Aorta (tissue), 5 donors: ENCODE measurements around the gene ZNF582. TPM values are rescaled to one million over a fixed set of nuclear protein-coding genes. Genes with fewer than 3 reads are reported as not detected.
"Not testable (repeated sequence)": the region's sequence is repeated elsewhere in the genome, so short reads cannot be mapped to it uniquely, and the experiment has no call there.

Experiments
- ATAC-seq: fragments of 200-7000 bp; cut with Tn5 transposase; one replicate; pipeline ENCODE4 v1.9.1; 2022; ENCODE audit warnings: moderate library complexity; ENCODE audit not compliant: low FRiP score
- DNase-seq, 2 donors: peaks; one replicate each; pipeline ENCODE4 v3.0.0-alpha.2; 2020
- H3K27ac ChIP-seq, 2 donors: one replicate each; pipeline ENCODE4 v1.5.1; 2013; ENCODE audit warnings: low read length in 2 of 2, mild to moderate bottlenecking in 2 of 2, moderate library complexity in 2 of 2, control low read depth in 1 of 2, inconsistent platforms in 1 of 2, low read depth in 1 of 2
- H3K27me3 ChIP-seq, 2 donors: one replicate each; pipeline ENCODE4 v1.6.1; 2013; ENCODE audit warnings: control low read depth in 1 of 2, low read length in 1 of 2, mild to moderate bottlenecking in 1 of 2, moderate library complexity in 1 of 2; ENCODE audit not compliant: insufficient read depth in 2 of 2, control insufficient read depth in 1 of 2
- H3K36me3 ChIP-seq, 2 donors: one replicate each; pipeline ENCODE4 v1.6.1; 2013; ENCODE audit warnings: control low read depth in 1 of 2, low read length in 1 of 2, mild to moderate bottlenecking in 1 of 2; ENCODE audit not compliant: insufficient read depth in 2 of 2, control insufficient read depth in 1 of 2
- H3K4me1 ChIP-seq, 2 donors: one replicate each; pipeline ENCODE4 v1.6.1; 2013; ENCODE audit warnings: low read length in 2 of 2, control low read depth in 1 of 2, mild to moderate bottlenecking in 1 of 2, moderate library complexity in 1 of 2; ENCODE audit not compliant: insufficient read depth in 2 of 2, control insufficient read depth in 1 of 2
- H3K4me3 ChIP-seq, 2 donors: one replicate each; pipeline ENCODE4 v1.5.1; 2013; ENCODE audit warnings: low read length in 2 of 2, control low read depth in 1 of 2, mild to moderate bottlenecking in 1 of 2
- H3K9me3 ChIP-seq: one replicate; pipeline ENCODE4 v1.6.1; 2013; ENCODE audit warnings: mild to moderate bottlenecking, low read length; ENCODE audit not compliant: control insufficient read depth
- WGBS, 2 donors: extraction: QIAGEN DNeasy Blood & Tissue Kit; methylation state at CpG; one replicate each; pipeline ENCODE4 v1.1.7; 2013; 5-methylcytosine and 5-hydroxymethylcytosine counted together
- intact Hi-C, 2 donors: fragments of 100-400 bp; cut with DNase I; formaldehyde crosslinking; loops; one replicate each; pipeline versions ENCODE4 v1.14.2 to v1.15.0; 2022
- polyA plus RNA-seq, 2 donors: library from polyadenylated mRNA; stranded (reverse); fragments of 200-250 nt; gene quantifications; one replicate each; pipeline ENCODE4 v1.2.3, GENCODE V29; 2013
- total RNA-seq, 2 donors: library from RNA; stranded (reverse); fragmentation: NEBNext Ultra II Directional; extraction: Animal tissue kit (Norgen Biotek cat#: 25700); gene quantifications; one replicate each; pipeline ENCODE4 v1.2.1, GENCODE V29; 2021
- donor health status: healthy with polysubstance abuse.
- donor health status: Bipolar disorder and iron deficiency.
- donor health status: DM: no; HTN: no; CAD: no.
- donor health status: DM: no; HTN: no; CAD: no.
- donor health status: DM: yes; HTN: yes; CAD: no.

Gene ZNF582
- total and polyA plus RNA-seq, 4 donors, result 4.0 to 6.3 (median 4.4) TPM

DNA sequence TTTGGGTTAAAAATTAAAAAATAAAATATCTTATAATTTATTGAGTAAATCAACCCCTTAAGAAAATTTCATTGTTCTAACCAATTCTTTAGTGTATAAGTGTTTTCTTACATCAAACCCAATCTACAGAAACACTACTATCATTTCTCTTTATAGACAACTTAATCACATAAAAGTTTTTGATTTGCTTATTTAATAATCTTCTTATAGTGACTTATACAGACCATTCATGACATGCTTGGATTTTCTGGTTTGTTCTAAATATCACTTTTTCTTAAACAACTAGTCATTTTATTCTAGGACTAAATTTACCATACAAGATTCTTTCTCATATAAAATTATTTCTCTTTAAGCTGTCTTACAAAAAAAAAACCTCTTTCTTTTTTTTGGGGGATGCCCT, 51.4 kb downstream of the ZNF582 start:
- intact Hi-C loops, result no loop called here
- Histone ChIP-seq H3K27me3 (no peaks in the 10 kb centered on the region), H3K9me3 (peaks cover 9% of the 10 kb centered on the region), H3K27ac (no peak overlapping the region), H3K4me3 (no peak overlapping the region), H3K4me1 (no peaks in the 10 kb centered on the region), H3K36me3 (no peaks in the 10 kb centered on the region)
- ATAC-seq, result no peak
- DNase-seq, result no peak

DNA sequence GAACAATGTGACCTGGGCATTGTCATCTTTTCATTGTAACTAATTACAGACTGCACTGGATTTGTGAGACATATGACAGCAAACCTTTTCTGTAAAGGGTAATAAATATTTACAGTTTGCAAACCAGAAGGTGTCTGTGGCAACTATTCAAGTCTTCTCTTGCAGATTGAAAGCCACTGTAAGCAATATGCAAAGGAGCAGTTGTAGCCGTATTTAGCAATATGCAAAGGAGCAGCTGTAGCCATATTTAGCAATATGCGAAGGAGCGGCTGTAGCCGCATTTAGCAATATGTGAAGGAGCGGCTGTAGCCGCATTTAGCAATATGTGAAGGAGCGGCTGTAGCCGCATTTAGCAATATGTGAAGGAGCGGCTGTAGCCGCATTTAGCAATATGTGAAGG, 54.3 kb downstream of the ZNF582 start:
- H3K36me3 ChIP-seq, H3K27me3 ChIP-seq, DNase-seq, H3K4me3 ChIP-seq, intact Hi-C loops, H3K27ac ChIP-seq, ATAC-seq, H3K4me1 ChIP-seq: not testable (repeated sequence)
- WGBS, 2 donors, result 90 to 97% methylated on average over 5 to 6 of the region's 10 CpGs
- H3K9me3 ChIP-seq, result peaks cover 11% of the 10 kb centered on the region

DNA sequence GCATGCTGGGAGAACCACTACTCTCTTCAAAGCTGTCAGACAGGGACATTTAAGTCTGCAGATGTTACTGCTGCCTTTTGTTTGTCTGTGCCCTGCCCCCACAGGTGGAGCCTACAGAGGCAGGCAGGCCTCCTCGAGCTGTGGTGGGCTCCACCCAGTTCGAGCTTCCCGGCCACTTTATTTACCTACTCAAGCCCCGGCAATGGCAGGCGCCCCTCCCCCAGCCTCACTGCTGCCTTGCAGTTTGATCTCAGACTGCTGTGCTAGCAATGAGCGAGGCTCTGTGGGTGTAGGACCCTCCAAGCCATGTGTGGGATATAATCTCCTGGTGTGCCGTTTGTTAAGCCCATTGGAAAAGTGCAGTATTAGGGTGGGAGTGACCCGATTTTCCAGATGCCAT, 56.3 kb downstream of the ZNF582 start:
- H3K9me3 ChIP-seq, result peaks cover 10% of the 10 kb centered on the region
- H3K4me3 ChIP-seq, H3K27ac ChIP-seq, H3K27me3 ChIP-seq, H3K36me3 ChIP-seq, H3K4me1 ChIP-seq, ATAC-seq, intact Hi-C loops, DNase-seq: not testable (repeated sequence)
- WGBS, 2 donors, result 87 to 92% methylated on average over 8 of the region's 8 CpGs

DNA sequence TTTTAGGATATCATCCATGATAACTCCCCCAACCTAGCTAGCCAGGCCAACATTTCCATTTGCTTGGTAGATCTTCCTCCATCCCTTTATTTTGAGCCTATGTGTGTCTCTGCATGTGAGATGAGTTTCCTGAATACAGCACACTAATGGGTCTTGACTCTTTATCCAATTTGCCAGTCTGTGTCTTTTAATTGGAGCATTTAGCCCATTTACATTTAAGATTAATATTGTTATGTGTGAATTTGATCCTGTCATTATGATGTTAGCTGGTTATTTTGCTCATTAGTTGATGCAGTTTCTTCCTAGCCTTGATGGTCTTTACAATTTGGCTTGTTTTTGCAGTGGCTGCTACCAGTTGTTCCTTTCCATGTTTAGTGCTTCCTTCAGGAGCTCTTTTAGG, 58.0 kb downstream of the ZNF582 start:
- DNase-seq, H3K36me3 ChIP-seq, H3K4me1 ChIP-seq, intact Hi-C loops, H3K4me3 ChIP-seq, ATAC-seq, H3K27me3 ChIP-seq, H3K27ac ChIP-seq: not testable (repeated sequence)
- peaks cover 10% of the 10 kb centered on the region for H3K9me3 ChIP-seq

DNA sequence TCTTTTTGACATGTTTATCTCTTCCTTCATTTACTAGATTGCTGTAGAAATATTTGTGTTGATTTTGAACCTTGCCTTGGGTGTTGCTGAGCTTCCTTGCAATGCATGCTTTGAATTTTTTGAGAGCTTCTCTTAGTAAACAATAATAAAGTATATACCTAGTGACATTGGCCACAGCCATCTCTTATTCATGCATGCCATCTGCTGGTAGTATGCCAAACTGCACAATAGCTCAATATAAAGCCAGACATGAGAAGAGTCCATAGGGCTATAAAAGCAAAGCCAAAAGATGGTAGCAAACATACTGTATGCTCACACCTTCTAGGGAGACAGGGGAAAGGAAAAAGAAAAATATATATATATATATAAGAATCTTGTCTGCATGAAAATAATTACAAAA, 59.8 kb downstream of the ZNF582 start:
- H3K27me3 ChIP-seq, result no peaks in the 10 kb centered on the region
- H3K9me3 ChIP-seq, result peaks cover 8% of the 10 kb centered on the region
- no peaks in the 10 kb centered on the region for H3K36me3 ChIP-seq
- DNase-seq (no peak), ATAC-seq (no peak)
- H3K4me1 ChIP-seq, result no peaks in the 10 kb centered on the region
- H3K4me3 ChIP-seq, result no peak overlapping the region
- intact Hi-C loops, result no loop called here
- H3K27ac ChIP-seq, result no peak overlapping the region

Other genes with a start within 250 kb of the ZNF582 start
- not detected for gene GALP, start 217.5 kb downstream of the ZNF582 start, total RNA-seq
- not detected for gene GALP, start 217.5 kb downstream of the ZNF582 start, polyA plus RNA-seq
- not detected for gene ZSCAN5B, start 195.8 kb downstream of the ZNF582 start, total RNA-seq
- gene ZSCAN5B, start 195.8 kb downstream of the ZNF582 start, polyA plus RNA-seq, result not detected
- gene ZSCAN5C, start 191.3 kb downstream of the ZNF582 start, total RNA-seq, result not detected
- not detected for gene ZSCAN5C, start 191.3 kb downstream of the ZNF582 start, polyA plus RNA-seq
- gene EDDM13, start 120.8 kb downstream of the ZNF582 start, total RNA-seq, result not detected
- gene EDDM13, start 120.8 kb downstream of the ZNF582 start, polyA plus RNA-seq, result not detected
- gene ZSCAN5A, start 78.7 kb downstream of the ZNF582 start, total RNA-seq, result 10 to 100 TPM; 10.2 to 13.8 TPM
- gene ZSCAN5A, start 78.7 kb downstream of the ZNF582 start, polyA plus RNA-seq, result 1 to 10 TPM; 1.7 to 7.8 TPM
- gene ZNF583, start 10.8 kb upstream of the ZNF582 start, total RNA-seq, result 1 to 10 TPM; 6.2 to 9.4 TPM
- 1 to 10 TPM; 3.1 TPM for gene ZNF583, start 10.8 kb upstream of the ZNF582 start, polyA plus RNA-seq
- 1 to 10 TPM; 3.0 to 7.0 TPM for gene ZNF667, start 83.8 kb upstream of the ZNF582 start, total RNA-seq
- 1 to 10 TPM; 2.8 to 5.6 TPM for gene ZNF667, start 83.8 kb upstream of the ZNF582 start, polyA plus RNA-seq
- 10 to 100 TPM; 11.0 to 12.1 TPM for gene ZNF471, start 114.3 kb upstream of the ZNF582 start, total RNA-seq
- 1 to 10 TPM; 2.8 to 4.2 TPM for gene ZNF471, start 114.3 kb upstream of the ZNF582 start, polyA plus RNA-seq
- gene ZFP28, start 145.4 kb upstream of the ZNF582 start, total RNA-seq, result 10 to 100 TPM; 11.3 to 11.7 TPM
- 1 to 10 TPM; 2.6 to 7.9 TPM for gene ZFP28, start 145.4 kb upstream of the ZNF582 start, polyA plus RNA-seq
- gene ZNF470, start 173.9 kb upstream of the ZNF582 start, total RNA-seq, result 1 to 10 TPM; 4.8 to 7.1 TPM
- gene ZNF470, start 173.9 kb upstream of the ZNF582 start, polyA plus RNA-seq, result 1 to 10 TPM; 3.3 to 3.4 TPM
- gene ZNF71, start 201.8 kb upstream of the ZNF582 start, total RNA-seq, result 10 to 100 TPM in 1 of 2 donors, 1 to 10 TPM in 1; 9.7 to 10.5 TPM
- gene ZNF71, start 201.8 kb upstream of the ZNF582 start, polyA plus RNA-seq, result 1 to 10 TPM; 2.6 to 4.8 TPM
- gene SMIM17, start 249.6 kb upstream of the ZNF582 start, total RNA-seq, result under 1 TPM; 0.32 to 0.81 TPM
- under 1 TPM in 1 of 2 donors, not detected in 1; 0.28 TPM for gene SMIM17, start 249.6 kb upstream of the ZNF582 start, polyA plus RNA-seq